Right cardiac atrium (tissue), 5 donors: ENCODE data around the gene ITPKA. TPM values are rescaled to one million over a fixed set of nuclear protein-coding genes. Genes with fewer than 3 reads are reported as not detected.

Source experiments
- ATAC-seq, 2 donors: fragments of 200-7000 bp; cut with Tn5 transposase; one replicate each; pipeline versions ENCODE4 v1.8.0 to v1.9.1; 2020; ENCODE audit warnings: moderate library complexity in 2 of 2, mild to moderate bottlenecking in 1 of 2
- DNase-seq, 3 donors: peaks; one replicate each; pipeline ENCODE4 v3.0.0-alpha.2; 2020
- H3K27ac ChIP-seq: one replicate; pipeline ENCODE4 v1.5.1; 2013; ENCODE audit warnings: mild to moderate bottlenecking, low read length, control low read depth, moderate library complexity
- H3K27me3 ChIP-seq: one replicate; pipeline ENCODE4 v1.6.1; 2013; ENCODE audit not compliant: control insufficient read depth, insufficient read depth
- H3K4me1 ChIP-seq: one replicate; pipeline ENCODE4 v1.6.1; 2013; ENCODE audit warnings: low read length; ENCODE audit not compliant: control insufficient read depth, insufficient read depth
- H3K4me3 ChIP-seq: one replicate; pipeline ENCODE4 v1.5.1; 2013; ENCODE audit warnings: low read length, control low read depth
- H3K9me3 ChIP-seq: one replicate; pipeline ENCODE4 v1.6.1; 2013; ENCODE audit warnings: low read length; ENCODE audit not compliant: control insufficient read depth
- WGBS: extraction: QIAGEN DNeasy Blood & Tissue Kit; methylation state at CpG from one replicate; pipeline ENCODE4 v1.1.7; 2013; 5-methylcytosine and 5-hydroxymethylcytosine counted together
- intact Hi-C, 4 donors: fragments of 100-400 bp; cut with DNase I; formaldehyde crosslinking; loops; one replicate each; pipeline versions ENCODE4 v1.11.0 to v1.14.0; 2022 to 2023
- polyA plus RNA-seq: library from polyadenylated mRNA; stranded (reverse); fragments of 200-250 nt; gene quantifications from one replicate; pipeline ENCODE4 v1.2.3, GENCODE V29; 2013
- total RNA-seq, 4 donors: library from RNA; stranded (reverse); fragmentation: NEBNext Ultra II Directional; extraction: Animal tissue kit (Norgen Biotek cat#: 25700); gene quantifications; one replicate each; pipeline ENCODE4 v1.2.1, GENCODE V29; 2021
- donor health status: healthy with polysubstance abuse.
- donor health status: DM: no; HTN: yes; CAD: no.
- donor health status: DM: no; HTN: no; CAD: no.
- donor health status: DM: no; HTN: yes; CAD: no; lungs with severe emphysema.
- donor health status: DM: yes; HTN: yes; CAD: no.

ITPKA gene
- total and polyA plus RNA-seq, 5 donors, result 0.36 to 1.6 (median 1.4) TPM

DNA sequence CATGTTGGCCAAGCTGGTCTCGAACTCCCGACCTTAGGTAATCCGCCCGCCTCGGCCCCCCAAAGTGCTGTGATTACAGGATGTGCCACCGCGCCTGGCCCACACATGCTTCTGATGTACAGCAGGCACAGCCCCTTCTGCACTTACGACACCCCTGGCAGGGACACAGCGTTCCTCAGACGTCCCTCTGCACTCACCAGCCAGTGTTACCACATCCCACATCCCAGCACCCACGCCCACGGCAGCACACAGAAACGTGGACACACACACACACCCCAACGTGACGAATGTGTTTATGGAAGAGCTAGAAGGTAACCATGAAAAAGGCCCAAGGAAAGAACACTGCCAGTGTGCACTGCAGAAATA lies 51.0 kb downstream of the ITPKA start:
- ATAC-seq (peak; percentile 42 to 59), DNase-seq (peak in 2 of 3 donors; percentile 57 to 73)
- H3K27me3 ChIP-seq, result no peaks in the 10 kb centered on the region
- intact Hi-C loops, result no loop called here
- no peak overlapping the region for H3K27ac ChIP-seq
- 68% methylated on average over 15 of the region's 15 CpGs for WGBS
- no peak overlapping the region for H3K4me3 ChIP-seq
- H3K9me3 ChIP-seq, result no peaks in the 10 kb centered on the region
- H3K4me1 ChIP-seq, result no peaks in the 10 kb centered on the region

GRCh38 chr15:41545218-41545617 lies 51.5 kb downstream of the ITPKA start:
- intact Hi-C loops, result no loop called here
- H3K9me3 ChIP-seq, result no peaks in the 10 kb centered on the region
- H3K4me1 ChIP-seq, result no peaks in the 10 kb centered on the region
- ATAC-seq, result no peak
- H3K27ac ChIP-seq, result no peak overlapping the region
- H3K27me3 ChIP-seq, result no peaks in the 10 kb centered on the region
- DNase-seq, result no peak
- H3K4me3 ChIP-seq, result no peak overlapping the region
- 94% methylated on average over 3 of the region's 3 CpGs for WGBS

DNA sequence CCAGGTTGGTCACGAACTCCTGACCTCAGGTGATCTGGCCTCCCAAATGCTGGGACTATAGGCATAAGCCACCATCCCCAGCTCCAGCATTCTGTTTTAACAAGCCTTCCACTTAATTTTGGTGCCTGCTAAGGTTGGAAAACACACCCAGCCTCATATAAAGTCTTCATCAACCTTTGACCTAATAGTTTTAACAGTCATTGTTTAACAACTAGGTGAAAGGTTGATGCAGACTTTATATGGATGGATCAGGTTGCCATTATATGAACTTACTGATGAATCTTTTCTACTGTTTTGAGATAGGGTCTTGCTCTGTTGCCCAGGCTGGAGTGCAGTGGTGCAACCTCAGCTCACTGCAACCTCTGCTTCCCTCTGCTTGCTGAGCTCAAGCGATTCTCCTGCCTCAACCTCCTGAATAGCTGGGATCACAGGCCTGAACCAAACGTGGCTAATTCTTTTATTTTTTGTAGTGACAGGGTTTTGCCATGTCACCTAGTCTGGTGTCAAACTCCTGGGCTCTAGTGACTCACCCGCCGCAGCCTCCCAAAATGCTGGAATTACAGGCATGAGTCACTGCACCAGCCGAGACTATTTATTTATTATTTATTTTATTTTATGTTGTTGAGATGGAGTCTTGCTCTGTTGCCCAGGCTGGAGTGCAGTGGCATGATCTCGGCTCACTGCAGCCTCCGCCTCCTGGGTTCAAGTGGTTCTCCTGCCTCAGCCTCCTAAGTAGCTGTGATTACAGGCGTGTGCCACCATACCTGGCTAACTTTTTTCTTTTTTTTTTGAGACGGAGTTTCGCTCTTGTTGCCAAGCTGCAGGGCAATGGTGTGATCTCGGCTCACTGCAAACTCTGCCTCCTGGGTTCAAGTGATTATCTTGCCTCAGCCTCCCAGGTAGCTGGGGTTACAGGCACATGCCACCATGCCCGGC lies 53.4 kb downstream of the ITPKA start:
- 85% methylated on average over 13 of the region's 13 CpGs for WGBS
- H3K4me3 ChIP-seq, result no peak overlapping the region
- H3K4me1 ChIP-seq, result no peaks in the 10 kb centered on the region
- no peak overlapping the region for H3K27ac ChIP-seq
- no peaks in the 10 kb centered on the region for H3K27me3 ChIP-seq
- DNase-seq, result no peak
- intact Hi-C loops, result no loop called here
- ATAC-seq, result no peak
- no peaks in the 10 kb centered on the region for H3K9me3 ChIP-seq

DNA sequence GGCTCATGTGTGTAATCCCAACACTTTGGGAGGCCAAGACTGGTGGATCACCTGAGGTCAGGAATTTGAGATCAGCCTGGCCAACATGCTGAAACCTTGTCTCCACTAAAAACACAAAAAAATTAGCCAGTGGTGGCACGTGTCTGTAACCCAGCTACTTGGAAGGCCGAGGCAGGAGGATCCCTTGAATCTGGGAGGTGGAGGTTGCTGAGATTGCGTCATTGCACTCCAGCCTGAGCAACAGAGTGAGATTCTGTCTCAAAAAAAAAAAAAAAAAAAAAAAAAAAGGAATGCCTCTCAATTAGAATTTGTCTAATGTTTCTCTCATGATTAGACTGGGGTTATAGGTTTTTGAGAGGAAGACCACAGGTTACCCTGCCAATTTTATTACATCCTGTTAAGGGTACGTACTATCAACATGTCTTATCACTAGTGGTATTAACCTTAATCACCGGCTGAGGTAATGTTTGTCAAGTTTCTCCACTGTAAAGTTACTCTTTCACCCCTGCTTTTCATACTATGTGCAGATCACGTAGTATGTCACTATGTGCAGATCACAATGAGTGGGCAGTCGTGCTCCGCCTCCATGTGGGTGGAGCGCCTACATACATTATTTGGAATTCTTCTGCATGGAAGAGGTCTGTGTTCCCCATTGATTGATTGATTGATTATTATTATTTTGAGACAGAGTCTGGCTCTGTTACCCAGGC lies 56.5 kb downstream of the ITPKA start:
- 87% methylated on average over 9 of the region's 9 CpGs for WGBS

More for the DNA sequence above, 56.5 kb downstream of the ITPKA start:
- intact Hi-C loops, result no loop called here
- no peak overlapping the region for H3K4me3 ChIP-seq
- no peak for DNase-seq
- no peaks in the 10 kb centered on the region for H3K9me3 ChIP-seq
- no peaks in the 10 kb centered on the region for H3K27me3 ChIP-seq
- H3K4me1 ChIP-seq, result no peaks in the 10 kb centered on the region
- H3K27ac ChIP-seq, result no peak overlapping the region
- ATAC-seq, result no peak

Other genes starting within 250 kb of the ITPKA start
- under 1 TPM in 3 of 4 donors, not detected in 1; 0.25 to 0.71 (median 0.49) TPM for gene OIP5, start 161.3 kb upstream of the ITPKA start, total RNA-seq
- 0.25 TPM for gene OIP5, start 161.3 kb upstream of the ITPKA start, polyA plus RNA-seq
- gene NUSAP1, start 161.0 kb upstream of the ITPKA start, total RNA-seq, result 1 to 10 TPM; 1.5 to 3.6 (median 2.5) TPM
- gene NUSAP1, start 161.0 kb upstream of the ITPKA start, polyA plus RNA-seq, result 0.48 TPM
- 10 to 100 TPM; 19.7 to 35.1 (median 26.6) TPM for gene NDUFAF1, start 91.4 kb upstream of the ITPKA start, total RNA-seq
- 65.9 TPM for gene NDUFAF1, start 91.4 kb upstream of the ITPKA start, polyA plus RNA-seq
- gene RTF1, start 76.8 kb upstream of the ITPKA start, total RNA-seq, result 10 to 100 TPM; 22.3 to 25.0 (median 23.1) TPM
- 14.1 TPM for gene RTF1, start 76.8 kb upstream of the ITPKA start, polyA plus RNA-seq
- 1 to 10 TPM in 3 of 4 donors, under 1 TPM in 1; 0.95 to 1.5 (median 1.2) TPM for gene LTK, start 20.0 kb downstream of the ITPKA start, total RNA-seq
- 1.6 TPM for gene LTK, start 20.0 kb downstream of the ITPKA start, polyA plus RNA-seq
- 10 to 100 TPM; 19.2 to 25.3 (median 19.8) TPM for gene RPAP1, start 50.4 kb downstream of the ITPKA start, total RNA-seq
- gene RPAP1, start 50.4 kb downstream of the ITPKA start, polyA plus RNA-seq, result 10.1 TPM
- 10 to 100 TPM in 1 of 4 donors, 1 to 10 TPM in 3; 5.4 to 11.3 (median 7.0) TPM for gene TYRO3, start 65.3 kb downstream of the ITPKA start, total RNA-seq
- 6.8 TPM for gene TYRO3, start 65.3 kb downstream of the ITPKA start, polyA plus RNA-seq
- 10 to 100 TPM; 33.6 to 39.2 (median 36.6) TPM for gene MGA, start 166.5 kb downstream of the ITPKA start, total RNA-seq
- 4.2 TPM for gene MGA, start 166.5 kb downstream of the ITPKA start, polyA plus RNA-seq